Tibial nerve (tissue), 4 donors: ENCODE measurements around the gene PCP4.

Experiments
- EP300 ChIP-seq, 2 donors: sonication (generic); formaldehyde crosslinking; IDR thresholded peaks; one replicate each; pipeline ENCODE4 v1.6.1; 2017; ENCODE audit warnings: antibody characterized with exemption in 2 of 2, mild to moderate bottlenecking in 1 of 2
- POLR2A ChIP-seq, 2 donors: fragments of 450-650 bp; IDR thresholded peaks; one replicate each; pipeline ENCODE4 v1.6.1; 2017; ENCODE audit warnings: antibody characterized with exemption in 2 of 2, mild to moderate bottlenecking in 2 of 2, moderate library complexity in 2 of 2
- TF ChIP-seq, protein P1 (sequence below), 5 experiments: fragments of 200-600 bp in 3 of 5; fragments of 450-650 bp in 2 of 5; sonication (generic) in 3 of 5; IDR thresholded peaks; one replicate each; pipeline ENCODE4 v1.5.1; 2016 to 2019; ENCODE audit warnings: antibody characterized with exemption in 5 of 5, mild to moderate bottlenecking in 3 of 5, moderate library complexity in 2 of 5

DNA sequence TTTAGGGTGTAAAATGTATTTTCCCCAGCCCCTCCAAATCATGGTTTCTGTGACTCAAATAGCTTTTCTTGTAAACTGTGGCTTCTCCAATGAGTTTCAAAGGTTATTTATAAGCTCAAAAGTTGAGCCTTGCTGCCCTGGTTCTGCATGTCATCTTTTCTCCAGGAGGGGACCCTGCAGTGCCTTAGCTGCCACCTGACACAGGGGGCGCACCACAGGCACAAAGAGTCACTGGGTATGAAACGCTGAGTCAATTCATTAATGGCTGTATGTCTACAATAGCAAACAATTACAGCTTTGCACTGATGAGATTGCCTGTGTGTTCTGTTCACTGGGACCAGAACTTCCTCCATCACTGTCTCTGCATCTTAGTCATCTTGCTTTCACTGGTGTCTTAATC is 100.8 kb downstream of the PCP4 start:
- TF ChIP-seq POLR2A (IDR thresholded peaks at IDR 0.05) (no peak), EP300 (IDR thresholded peaks at IDR 0.05) (no peak)
- TF ChIP-seq, protein P1, sequence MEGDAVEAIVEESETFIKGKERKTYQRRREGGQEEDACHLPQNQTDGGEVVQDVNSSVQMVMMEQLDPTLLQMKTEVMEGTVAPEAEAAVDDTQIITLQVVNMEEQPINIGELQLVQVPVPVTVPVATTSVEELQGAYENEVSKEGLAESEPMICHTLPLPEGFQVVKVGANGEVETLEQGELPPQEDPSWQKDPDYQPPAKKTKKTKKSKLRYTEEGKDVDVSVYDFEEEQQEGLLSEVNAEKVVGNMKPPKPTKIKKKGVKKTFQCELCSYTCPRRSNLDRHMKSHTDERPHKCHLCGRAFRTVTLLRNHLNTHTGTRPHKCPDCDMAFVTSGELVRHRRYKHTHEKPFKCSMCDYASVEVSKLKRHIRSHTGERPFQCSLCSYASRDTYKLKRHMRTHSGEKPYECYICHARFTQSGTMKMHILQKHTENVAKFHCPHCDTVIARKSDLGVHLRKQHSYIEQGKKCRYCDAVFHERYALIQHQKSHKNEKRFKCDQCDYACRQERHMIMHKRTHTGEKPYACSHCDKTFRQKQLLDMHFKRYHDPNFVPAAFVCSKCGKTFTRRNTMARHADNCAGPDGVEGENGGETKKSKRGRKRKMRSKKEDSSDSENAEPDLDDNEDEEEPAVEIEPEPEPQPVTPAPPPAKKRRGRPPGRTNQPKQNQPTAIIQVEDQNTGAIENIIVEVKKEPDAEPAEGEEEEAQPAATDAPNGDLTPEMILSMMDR (IDR thresholded peaks at IDR 0.05) = no peak
